Left forelimb (tissue), 1 donor: ENCODE data around the gene NLRP1.

Experiments used
- DNase-seq: peaks from one replicate; pipeline ENCODE4 v3.0.0-alpha.2; 2018; ENCODE audit warnings: low spot score

Gene NLRP1

DNA sequence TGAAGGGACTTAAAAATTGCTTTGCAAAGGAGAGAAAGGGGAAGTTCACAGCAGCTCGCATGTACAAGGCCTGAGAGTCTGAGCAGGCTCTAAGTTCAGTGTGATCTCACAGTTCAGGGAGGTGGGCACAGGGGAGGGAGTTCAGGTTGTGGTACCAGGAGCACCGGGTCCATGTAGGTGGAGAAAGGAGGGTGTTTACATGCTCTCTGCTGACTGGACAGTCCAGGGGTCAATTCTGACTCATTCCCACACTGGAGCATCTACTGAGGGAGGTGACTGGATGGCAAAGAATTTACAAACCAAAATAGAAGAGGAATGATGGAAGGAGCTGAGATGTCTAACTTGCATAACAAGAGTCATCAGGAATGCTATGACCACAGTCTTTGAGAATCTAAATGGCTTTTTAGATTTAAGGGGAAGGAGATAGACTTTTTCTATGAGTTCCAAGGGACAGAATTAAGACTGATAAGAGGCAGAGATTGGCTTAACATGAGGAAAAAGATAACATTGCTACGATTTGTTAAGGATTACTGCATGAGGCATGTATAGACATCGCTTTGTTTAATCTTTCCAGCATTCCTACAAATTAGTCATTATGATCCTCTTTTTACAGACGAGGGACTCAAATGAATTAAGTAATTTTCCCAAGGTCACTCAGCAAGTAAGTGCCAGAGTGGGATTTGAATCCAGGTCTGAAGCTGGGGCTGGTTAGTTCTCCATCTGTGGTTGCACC lies 68.1 kb downstream of the NLRP1 start:
- DNase-seq, result no peak

DNA sequence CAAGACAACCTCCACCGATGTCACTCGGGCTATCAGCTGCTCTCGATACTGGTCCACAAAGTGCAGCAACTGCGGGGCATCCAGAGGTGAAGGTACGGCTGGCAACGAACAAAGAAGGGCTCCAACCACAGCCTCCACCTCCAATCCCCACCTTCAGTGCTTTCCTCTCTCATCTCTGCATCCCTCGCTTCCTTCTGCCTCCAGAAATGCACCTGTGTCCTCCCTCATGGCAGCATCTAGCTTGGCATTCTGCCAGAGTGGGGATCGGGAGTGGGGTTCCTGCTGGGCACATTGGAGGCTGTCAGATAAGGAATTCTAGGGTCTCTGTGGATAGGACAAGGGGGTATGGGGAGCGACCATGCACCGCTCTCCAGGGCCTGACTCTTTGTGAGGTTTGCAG lies 69.3 kb downstream of the NLRP1 start:
- DNase-seq, result no peak

DNA sequence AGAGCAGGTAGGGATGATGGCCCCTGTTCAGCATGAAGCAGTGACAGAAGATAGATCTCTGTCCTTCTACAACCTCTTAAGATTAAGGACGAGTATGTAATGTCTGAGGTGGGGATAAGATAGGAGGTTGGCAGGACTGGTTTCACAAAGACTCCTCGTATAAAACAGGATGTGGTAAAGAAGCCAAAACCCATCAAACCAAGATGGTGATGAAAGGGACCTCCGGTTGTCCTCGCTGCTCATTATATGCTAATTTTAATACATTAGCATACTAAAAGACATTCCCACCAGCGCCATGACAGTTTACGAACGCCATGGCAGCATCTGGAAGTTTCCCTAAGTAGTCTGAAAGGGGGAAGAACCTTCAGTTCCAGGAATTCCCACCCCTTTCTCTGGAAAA lies 70.7 kb downstream of the NLRP1 start:
- no peak for DNase-seq

DNA sequence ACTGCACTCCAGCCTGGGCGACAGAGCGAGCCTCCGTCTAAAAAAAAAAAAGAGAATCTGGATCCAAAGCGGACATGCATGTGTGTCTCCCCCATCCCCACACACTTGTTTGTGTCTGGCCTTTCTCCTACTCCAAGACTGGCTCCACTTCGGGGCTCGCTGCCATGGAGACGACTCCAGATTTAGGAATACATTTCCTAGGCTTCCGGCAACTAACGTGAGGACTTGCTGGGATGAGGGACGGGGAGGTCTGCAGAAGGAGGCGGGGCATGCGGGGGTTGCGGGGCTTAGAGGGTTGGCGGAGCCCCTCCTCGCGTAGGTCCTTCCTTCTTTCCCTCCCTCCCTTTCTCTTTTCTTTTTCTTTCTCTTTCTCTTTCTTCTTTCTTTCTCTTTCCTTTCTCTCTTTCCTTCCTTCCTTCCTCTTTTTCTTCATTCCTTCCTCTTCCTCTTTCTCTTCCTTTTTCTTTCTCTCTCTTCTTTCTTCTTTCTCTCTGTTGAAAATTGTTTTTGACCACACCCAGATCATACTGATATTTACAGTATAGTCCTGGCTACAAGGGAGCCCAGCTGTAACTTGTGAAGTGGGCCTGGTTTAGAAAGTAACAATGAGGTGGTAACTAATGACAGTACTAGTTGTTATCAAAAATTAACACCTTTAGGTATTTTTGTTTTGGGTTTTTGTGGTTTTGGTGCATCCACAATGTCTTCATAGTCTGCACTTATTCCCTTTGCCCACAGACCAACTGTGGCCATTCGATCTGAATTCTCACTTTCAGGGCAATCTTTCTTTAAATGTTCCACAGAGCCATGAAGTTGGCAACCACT lies 72.7 kb downstream of the NLRP1 start:
- peak; percentile 69 for DNase-seq

DNA sequence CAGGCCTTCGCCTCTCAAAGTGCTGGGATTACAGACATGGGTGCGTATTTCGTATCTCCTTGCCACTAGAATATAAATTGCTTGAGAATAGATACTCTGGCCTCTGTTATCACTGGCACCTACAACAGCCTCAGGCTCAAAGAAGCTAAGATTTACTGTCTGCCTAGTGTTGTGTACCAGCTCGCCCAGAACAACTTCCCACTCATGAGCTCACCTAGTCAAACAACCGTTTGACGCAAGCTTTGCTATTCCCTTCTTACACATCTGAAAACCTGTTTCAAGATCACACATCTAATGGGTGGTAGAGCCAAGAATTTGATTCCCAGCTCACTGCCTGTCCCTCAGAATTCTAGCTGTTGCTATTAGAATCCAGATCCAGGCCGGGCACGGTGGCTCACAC lies 73.5 kb downstream of the NLRP1 start:
- no peak for DNase-seq

DNA sequence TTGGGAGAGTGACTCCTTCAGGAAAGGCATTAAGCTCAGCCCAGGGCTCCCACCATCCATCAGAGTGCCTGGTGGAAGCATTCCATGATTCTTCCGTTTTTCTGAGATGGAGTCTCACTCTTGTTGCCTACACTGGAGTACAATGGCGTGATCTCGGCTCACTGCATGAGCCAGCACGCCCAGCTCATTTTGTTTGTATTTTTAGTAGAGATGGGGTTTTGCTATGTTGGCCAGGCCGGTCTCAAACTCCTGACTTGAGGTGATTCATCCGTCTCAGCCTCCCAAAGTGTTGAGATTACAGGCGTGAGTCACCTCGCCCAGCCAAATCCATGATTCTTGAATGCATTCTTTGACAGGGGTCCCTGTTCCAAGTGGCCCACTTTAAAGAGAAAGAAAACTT lies 74.8 kb downstream of the NLRP1 start:
- DNase-seq, result no peak

DNA sequence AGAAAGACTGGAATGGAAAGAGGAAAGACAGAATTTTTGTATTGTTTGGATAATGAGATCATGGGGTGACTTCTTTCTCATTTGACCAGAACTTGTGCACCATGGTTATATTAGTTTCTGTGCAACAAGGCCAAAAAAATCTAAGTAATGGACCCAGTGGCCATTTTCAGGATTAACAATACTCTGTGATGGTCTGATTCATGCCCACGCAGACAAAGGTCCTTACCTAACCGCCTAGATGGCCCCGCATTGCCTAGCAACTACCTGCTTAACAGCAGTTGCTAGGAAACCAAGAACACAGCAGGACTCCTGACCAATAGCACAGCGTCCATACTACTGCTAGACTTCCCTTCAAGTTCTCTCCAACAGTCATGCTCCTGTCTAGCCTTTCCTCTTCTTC lies 75.5 kb downstream of the NLRP1 start:
- DNase-seq, result no peak

DNA sequence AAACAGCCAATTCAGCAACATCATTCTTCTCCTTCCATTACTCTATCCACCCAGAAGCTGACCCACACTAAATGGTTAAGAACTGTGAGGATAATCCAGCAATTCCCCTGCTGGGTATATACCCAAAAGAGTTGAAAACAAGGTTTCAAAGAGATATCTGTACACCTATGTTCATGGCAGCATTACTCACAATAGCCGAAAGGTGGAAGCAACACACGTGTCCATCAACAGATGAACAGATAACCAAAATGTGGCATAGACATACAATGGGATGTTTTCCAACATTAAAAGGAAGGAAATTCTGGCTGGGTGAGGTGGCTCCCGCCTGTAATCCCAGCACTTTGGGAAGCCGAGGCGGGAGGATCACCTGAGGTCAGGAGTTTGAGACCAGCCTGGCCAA lies 78.0 kb downstream of the NLRP1 start:
- DNase-seq, result no peak

DNA sequence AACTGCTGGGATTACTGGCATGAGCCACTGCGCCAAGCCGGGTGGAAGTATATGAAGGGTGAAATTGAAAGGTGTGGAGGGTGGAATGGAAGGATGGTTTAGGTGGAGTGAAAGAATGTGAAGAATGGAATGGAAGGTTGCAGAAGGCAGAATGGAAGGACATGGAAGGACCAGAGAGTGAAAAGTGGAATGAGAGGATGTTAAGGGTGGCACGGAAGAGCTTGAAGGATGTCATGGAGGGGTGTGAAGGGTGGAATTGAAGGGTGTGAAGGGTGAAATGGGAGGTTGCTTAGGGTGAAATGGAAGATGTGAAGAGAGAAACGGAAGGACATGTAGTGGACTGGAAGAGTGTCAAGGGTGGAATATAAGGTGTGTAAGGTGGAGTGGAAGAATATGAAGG lies 81.8 kb downstream of the NLRP1 start:
- no peak for DNase-seq

DNA sequence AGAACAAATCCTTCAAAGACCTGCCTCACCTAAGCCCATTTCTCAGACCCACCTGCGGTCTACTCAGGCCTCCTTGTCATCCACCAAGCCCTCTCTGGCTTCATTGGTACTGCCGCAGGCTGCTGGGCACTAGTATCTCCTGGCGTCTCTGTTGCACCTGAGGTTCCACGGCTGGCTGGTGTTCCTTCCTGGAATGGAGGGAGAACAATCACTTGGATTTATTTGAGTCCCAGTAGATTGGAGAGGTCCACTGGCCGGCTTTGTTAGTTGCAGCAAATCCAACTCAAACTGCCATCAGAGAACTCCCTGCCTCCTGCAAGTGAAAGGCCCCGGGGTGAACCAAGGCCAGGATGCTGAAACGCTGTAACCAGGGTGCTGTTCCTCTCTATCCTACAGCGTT lies 82.6 kb downstream of the NLRP1 start:
- DNase-seq, result no peak

DNA sequence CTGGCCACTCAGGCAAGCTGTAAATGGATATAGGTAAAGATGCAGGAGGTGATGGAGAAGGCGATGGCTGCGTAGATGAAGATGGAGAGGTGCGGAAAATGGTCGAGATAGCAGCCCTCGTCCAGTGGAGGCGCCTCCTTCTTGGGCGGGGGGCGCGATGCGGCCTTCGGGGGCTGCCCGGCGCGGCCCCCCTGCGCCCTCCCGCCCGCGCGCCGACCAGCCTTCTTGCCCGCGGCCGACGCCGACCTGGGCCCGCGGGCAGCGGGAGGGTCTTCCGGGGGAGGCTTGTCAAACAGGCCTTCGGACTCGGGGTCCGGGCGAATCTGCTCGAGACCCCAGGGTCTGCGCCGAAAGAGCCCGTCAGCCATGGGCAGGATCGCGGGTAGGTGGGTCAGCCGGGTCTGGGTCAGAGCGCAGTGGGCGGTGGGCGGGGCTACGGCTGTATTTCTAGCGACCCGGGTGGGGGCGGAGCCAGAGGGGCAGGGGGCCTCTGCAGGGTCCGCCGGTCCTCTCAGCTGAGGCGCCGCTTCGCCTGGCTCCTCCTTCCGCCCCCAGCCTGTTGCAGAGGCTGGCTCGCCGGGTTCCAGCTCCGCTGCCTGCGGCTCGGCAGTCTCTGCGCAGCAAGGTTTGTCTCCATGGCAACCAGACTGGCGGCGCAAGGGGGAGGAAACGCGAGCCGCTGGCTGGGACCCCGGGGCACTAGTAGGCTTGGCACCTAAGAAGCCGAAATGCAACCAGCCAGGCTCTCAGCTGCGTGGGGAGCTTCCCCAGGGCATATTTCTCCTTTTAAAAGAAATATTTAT lies 83.5 kb downstream of the NLRP1 start:
- peak; percentile 96 for DNase-seq

DNA sequence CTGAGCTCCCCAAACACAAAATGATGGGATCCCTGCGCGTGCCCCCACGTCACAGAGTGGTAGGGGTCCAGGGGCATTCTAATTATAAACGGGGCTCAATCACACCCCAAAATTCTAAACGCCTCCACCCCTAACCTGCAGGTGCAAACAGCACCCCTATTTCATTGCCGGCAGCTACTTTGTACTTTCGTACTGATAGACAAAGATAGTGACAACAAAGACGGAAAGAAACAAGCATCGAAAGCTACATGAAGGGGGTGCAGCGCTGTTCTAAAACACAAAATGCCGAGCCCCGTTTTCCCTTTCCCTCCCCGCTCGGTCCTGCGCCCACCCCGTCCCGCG lies 84.1 kb downstream of the NLRP1 start:
- DNase-seq, result no peak

DNA sequence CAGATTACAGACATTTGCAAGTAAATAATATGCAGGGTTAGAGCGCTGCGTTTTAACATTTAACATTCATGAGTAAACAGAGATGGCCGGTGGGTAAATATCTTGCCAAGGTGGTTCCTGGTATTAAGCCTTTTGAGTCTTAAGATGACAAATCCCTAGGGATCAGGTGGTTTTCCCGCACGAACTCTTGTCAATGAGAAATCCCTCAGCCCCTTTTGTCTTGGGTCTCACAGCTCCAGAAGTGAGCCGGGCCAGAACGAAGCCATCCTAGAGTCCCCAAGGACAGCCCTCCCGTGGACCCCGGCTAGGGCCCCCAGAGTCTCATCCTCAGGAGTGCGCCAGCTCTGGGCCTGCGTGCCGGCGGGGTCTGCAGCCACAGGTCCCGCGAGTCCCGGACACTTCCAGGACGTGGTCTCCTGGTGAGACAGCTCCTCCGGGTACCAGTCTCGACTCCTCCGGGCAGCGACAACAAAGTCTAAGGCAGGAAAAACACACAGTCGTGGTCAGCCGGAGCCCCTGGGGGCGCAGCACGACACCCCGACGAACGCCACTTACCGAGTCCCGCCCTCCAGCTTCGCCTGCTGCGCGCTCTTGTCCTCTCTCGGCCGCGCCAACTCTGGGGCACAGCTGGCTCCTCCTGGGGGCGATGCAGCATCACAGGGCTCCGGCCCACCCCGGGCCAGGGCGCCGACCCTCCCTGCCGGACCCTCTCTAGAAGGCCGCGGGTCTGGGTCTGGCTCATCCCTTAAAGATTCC lies 84.7 kb downstream of the NLRP1 start:
- DNase-seq, result peak; percentile 68

DNA sequence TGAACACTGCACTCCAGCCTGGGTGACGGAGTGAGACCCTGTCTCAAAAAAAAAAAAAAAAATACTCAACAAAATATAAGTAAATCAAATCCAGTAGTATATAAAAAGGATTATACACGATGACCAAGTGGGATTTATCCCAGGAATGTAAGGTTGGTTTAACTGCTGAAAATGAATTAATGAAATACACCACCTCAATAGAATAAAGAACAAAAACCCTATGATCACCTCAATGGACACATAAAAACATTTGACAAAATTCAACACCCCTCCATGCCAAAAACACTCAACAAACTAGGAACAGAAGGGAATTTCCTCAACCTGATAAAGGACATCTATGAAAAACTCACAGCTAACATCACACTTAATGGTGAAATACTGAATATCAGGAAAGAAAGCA lies 91.3 kb downstream of the NLRP1 start:
- no peak for DNase-seq

DNA sequence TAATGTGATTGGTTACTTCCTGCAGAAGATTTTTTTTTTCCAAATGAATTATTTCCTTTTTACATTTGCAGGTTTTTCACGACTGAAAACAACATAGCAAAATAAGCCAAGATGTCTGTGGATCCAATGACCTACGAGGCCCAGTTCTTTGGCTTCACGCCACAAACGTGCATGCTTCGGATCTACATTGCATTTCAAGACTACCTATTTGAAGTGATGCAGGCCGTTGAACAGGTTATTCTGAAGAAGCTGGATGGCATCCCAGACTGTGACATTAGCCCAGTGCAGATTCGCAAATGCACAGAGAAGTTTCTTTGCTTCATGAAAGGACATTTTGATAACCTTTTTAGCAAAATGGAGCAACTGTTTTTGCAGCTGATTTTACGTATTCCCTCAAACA lies 95.6 kb downstream of the NLRP1 start:
- no peak for DNase-seq

DNA sequence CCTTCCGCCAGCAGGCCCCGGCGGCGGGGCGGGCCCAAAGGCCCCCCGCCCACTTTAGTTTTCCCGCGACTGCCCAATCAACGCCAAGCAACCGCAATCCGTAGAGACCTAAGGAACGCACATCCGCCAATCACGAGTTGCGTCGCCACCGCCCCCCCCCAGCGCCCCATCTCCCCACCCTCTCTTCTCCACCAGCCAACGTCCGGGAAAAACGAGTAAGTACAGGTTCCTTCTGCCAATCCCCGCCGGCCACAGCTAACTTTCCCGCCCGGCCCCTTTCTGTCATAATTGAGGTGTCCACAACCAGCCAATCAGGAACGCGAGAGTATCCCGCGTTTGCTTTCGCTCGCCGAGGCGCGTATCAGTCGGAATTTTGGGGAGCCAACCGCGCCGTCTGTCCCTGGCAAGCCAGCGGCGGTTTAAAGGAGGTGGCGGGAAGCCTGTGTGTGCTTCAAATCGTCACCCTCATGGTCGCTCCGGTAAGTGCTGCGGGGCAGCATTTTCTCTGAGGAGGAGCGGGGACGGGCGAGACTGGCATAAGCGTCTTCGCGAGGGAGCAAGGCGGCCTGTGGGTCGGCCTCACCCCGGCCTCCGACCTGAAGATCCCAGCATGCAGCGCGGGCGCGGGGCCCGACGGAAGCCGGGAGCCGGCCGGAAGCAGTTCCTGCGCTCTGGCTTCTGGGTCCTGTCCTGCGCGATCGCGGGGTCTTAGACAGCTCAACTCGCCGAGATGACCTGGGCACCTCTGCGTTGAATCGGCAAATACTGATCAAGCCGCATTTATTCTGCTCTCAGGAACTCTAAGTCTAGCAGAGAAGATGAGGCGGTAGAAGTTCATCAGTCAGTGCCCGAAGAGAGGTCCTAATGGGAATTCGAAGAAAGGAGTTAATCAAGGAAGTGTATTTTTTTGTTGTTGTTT lies 97.8 kb downstream of the NLRP1 start, which contains the start of gene MIS12:
MIS12 (plus strand) TSS at position 361 of the 919 bp plus-strand sequence. CDS start 2,297 bp downstream, outside the sequence.
- peak; percentile 99 for DNase-seq

DNA sequence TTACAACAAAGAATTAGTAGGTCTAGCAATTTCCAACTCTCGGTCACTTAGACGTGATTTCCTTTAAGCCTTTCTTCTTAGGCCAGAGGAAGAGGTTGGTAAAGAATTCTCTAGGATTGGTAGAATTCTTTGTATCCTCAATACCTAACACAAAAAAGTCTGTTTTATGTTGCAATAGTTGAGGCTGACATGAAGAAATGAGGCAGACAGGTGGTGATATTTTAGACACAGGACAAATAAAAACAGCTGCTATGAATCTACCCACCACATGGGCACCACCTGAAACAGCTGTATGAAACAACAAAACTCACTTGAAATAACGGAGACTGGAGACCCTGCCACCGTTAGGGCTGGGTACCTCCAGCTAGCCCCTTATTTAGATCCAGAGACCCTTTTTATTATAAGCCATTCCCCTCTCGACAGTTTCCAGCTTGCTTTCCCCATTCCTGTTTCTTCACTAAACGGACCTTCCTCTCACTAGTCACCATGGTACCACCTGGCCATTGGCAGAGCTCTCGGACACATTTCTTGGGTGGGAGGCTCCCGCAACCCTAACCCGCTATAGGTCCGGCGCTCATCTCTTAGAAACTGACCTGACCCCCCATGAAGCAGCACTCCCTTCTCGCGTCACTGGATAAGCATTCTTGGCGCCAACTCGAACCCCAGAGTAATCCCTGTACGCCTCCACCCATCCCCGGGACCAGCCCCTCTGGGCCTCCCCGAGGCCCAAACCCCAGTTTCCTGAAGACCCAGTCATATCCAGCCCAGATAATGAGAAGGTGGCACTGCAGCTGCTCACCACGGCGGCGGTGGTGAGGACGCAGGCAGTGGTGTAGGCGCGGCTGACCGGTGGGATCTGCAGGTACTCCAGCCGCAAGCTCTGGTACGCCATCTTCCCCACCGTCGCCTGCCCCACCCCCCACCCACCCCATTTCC lies 98.8 kb downstream of the NLRP1 start, which contains the start of gene DERL2:
DERL2 (minus strand) TSS at position 909 of the 936 bp plus-strand sequence; CDS start at position 892, 17 bp downstream.
- no peak for DNase-seq

DNA sequence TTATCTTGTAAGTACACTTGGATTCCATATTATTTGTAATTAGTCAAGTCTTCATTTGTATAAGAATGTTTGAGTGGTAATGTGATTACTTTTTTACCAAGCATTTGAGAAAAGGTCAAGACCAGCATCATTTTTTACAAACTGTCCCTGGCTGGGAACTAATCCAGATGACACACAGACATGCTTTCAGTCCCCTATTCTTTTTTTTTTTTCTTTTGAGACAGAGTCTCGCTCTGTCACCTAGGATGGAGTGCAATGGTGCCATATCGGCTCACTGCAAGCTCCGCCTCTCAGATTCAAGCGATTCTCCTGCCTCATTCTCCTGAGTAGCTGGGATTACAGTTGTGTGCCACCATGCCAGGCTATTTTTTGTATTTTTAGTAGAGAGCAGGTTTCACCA lies 102.9 kb downstream of the NLRP1 start:
- DNase-seq, result no peak

DNA sequence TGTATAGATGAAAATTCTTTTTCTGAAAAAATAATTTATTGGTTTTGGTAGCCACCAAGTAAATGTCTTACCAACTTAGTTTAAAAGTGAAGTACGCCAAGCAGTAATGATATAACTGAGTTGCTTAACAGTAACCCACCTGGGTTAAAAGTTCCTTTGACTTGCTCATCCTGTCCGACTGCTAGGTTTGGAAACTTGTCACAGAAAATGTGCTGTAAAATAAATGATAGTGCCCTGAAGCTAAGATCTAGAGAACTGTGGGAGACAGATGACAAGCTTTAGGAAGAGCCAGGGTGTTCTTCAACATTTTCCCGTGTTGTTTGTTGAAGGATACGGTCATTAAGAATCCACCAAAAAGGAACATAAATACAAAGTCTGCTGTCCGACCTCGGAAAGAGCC lies 103.3 kb downstream of the NLRP1 start:
- no peak for DNase-seq

DNA sequence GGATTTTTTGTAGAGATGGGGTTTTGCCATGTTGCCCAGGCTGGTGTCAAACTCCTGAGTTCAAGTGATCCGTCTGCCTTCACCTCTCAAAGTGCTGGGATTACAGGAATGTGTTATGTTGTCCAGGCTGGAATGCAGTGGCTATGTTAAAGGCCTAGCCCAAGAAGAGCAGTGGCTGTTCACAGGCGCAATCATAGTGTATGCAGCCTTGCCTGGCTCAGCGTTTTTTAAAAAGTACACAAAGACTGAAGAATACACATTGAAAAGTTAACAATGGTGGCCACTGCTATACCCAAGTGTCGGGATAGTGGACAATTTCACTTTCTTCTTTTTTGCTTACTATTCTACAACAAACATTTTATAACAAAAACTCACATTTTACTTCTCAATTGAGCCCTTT lies 105.3 kb downstream of the NLRP1 start:
- no peak for DNase-seq
